GM18951 (cell line): ENCODE measurements around the gene CHAMP1.
"Not testable (repeated sequence)": the region's sequence is repeated elsewhere in the genome, so short reads cannot be mapped to it uniquely, and the experiment has no call there.

Experiments used
- POLR2A ChIP-seq: IDR thresholded peaks from 4 replicates; pipeline ENCODE4 v1.6.1; 2011; ENCODE audit warnings: mild to moderate bottlenecking; ENCODE audit not compliant: insufficient read length, insufficient read depth; ENCODE audit errors: extremely low read depth
- in situ Hi-C: fragments of 300-500 bp; cut with MboI; formaldehyde crosslinking; loops from one replicate; pipeline ENCODE4 v1.12.0; 2022; ENCODE audit warnings: low sequenced_read_pairs, mixed read lengths, inconsistent platforms; ENCODE audit not compliant: unreplicated experiment

The CHAMP1 gene

DNA sequence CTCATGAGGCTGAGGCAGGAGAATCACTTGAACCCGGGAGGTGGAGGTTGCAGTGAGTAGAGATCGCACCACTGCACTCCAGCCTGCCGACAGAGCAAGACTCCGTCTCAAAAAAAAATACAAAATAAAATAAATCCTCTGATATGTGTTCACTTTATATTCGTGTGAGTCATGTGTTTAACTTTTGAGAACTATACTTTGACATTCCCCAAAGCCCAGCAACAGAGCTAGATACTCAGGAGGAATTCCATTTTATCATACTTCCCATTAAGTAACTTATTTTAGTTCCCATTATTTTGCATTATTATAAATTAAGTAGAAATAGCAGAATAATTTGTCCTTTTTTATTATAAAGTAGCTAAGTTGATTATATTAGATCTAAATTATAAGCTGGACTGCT, 3.3 kb upstream of the CHAMP1 start:
- TF ChIP-seq POLR2A, result no peak

GRCh38 chr13:114311387-114311786, 2.9 kb upstream of the CHAMP1 start:
- no peak for TF ChIP-seq POLR2A
- in situ Hi-C loops, result no loop called here

More for the DNA sequence above, 3.3 kb upstream of the CHAMP1 start:
- in situ Hi-C loops, result no loop called here

DNA sequence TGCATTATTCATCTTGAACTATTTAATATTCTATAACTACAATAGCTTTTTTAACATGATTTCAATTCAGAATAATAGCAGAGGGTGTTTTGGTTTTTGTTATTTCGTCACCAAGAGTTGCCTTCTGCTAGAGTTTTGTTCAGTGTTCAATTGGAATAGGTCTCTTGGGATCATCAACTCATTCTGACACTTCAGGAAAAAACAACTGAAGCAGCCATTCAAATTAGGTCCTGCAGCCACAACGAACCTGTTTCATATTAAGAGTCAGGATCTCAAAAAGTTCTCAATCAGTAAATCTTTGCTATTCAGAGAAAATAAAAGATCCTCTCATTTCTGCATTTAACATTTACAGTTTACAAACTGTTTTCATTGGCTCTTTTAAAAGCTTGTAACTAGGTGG, 2.4 kb upstream of the CHAMP1 start:
- in situ Hi-C loops, result no loop called here
- TF ChIP-seq POLR2A, result no peak

DNA sequence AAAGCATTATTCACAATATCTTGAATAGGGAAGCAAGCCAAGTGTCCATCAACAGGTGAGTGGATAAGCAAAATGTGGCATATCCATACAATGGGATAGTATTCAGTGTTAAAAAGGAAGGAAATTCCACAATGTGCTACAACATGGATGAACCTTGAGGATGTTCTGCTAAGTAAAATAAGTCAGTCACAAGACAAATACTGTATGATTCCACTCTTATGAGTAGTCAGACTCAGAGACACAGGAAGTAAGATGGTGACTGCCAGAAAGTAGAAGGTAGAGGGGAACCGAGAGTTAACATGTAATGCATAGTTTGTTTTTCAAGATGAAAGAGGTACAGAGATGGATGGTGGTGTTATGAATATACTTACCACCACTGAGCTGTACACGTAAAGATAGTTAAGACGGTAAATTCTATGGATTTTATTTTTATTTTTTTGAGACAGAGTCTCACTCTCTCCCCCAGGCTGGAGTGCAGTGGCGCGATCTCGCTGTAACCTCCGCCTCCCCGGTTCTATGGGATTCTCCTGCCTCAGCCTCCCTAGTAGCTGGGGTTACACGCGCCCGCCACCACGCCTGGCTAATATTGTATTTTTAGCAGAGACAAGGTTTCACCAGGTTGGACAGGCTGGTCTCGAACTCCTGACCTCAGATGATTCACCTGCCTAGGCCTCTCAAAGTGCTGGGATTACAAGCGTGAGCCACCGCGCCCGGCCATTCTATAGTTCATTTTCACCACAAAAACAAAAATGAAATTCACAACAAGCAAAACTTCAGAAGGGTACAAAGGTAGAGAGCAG, 1.0 kb upstream of the CHAMP1 start:
- in situ Hi-C loops, result no loop called here
- TF ChIP-seq POLR2A, result peak; percentile 16

- in situ Hi-C loops, result no loop called here
Measured at GRCh38 chr13:114315074-114315785, 927 bp downstream of the CHAMP1 start.

DNA sequence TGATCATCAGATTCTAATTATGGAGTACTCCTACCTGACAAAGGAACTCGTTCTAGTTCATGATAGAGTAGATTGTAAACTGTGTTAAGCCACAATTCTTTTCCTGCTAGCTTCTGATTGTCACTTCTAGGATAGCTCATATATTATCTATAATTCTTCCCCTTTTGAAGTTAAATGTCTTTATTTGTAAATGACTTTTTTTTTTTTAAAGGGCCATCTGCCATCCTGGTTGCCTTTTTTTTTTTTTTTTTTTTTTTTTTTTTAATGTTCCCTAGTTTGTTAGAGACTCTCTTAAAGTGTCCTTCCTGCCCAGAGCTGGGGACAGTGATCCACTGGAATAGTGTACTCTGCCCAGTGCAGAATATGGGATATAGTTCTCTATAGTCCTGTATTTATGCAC, 4.3 kb downstream of the CHAMP1 start:
- in situ Hi-C loops, result no loop called here
- TF ChIP-seq POLR2A, result no peak

More at GRCh38 chr13:114315074-114315785, 927 bp downstream of the CHAMP1 start:
- TF ChIP-seq POLR2A, result no peak

GRCh38 chr13:114319441-114319913, 5.2 kb downstream of the CHAMP1 start:
- in situ Hi-C loops, result no loop called here
- no peak for TF ChIP-seq POLR2A

- no peak for TF ChIP-seq POLR2A
- in situ Hi-C loops, result no loop called here
Measured at GRCh38 chr13:114320065-114320464, 5.8 kb downstream of the CHAMP1 start.

DNA sequence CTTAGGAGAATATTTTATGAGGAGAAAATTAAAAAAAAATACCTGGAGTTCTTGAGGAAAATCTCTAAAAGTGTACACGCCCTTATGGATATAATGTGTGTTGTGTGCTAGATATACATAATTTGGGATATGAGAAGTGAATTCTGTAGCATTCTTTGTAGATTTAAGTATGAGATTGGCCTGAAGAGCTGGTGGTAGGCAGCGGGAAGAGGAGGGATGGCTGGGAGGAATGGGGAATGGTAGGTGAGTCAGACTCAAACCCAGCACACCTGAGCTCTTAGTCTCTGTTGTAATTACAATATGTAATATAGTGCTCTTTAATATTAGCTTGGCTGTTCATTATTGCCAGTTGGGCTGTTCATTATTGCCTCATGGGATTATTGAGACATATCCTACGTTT, 7.0 kb downstream of the CHAMP1 start:
- in situ Hi-C loops, result no loop called here

GRCh38 chr13:114323349-114323748, 9.0 kb downstream of the CHAMP1 start:
- in situ Hi-C loops, result no loop called here

More for the DNA sequence above, 7.0 kb downstream of the CHAMP1 start:
- TF ChIP-seq POLR2A, result no peak

DNA sequence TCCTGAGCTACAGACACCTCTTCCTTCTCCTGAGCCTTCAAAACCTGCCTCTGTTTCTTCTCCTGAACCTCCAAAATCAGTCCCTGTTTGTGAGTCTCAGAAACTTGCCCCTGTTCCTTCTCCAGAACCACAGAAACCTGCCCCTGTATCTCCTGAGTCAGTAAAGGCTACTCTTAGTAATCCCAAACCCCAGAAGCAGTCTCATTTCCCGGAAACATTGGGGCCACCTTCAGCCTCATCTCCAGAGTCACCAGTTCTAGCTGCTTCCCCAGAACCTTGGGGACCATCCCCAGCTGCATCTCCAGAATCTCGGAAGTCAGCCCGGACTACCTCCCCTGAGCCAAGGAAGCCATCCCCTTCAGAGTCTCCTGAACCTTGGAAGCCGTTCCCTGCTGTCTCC, 10.0 kb downstream of the CHAMP1 start:
- no peak for TF ChIP-seq POLR2A
- in situ Hi-C loops, result no loop called here

More at GRCh38 chr13:114323349-114323748, 9.0 kb downstream of the CHAMP1 start:
- TF ChIP-seq POLR2A, result no peak

DNA sequence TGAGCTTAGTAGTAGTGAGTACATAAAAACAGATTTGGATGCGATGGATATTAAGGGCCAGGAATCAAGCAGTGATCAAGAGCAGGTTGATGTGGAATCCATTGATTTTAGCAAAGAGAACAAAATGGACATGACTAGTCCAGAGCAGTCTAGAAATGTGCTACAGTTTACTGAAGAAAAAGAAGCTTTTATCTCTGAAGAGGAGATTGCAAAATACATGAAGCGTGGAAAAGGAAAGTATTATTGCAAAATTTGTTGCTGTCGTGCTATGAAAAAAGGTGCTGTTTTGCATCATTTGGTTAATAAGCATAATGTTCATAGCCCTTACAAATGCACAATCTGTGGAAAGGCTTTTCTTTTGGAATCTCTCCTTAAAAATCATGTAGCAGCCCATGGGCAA, 11.4 kb downstream of the CHAMP1 start:
- in situ Hi-C loops, result no loop called here
- TF ChIP-seq POLR2A, result no peak

DNA sequence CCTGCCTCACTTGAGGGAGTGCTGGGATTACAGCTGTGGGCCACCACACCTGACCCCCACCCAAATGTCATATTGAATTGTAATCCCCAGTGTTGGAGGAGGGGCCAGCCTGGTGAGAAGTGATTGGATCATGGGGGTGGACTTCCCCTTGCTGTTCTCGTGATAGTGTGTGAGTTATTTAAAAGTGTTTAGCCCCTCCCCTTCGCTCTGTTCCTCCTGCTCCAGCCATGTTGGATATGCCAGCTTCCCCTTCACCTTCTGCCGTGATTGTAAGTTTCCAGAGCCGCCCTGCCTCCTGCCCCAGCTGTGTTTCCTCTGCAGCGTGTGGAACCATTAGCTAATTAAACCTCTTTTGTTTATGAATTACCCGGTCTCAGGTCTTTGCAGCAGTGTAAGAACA, 13.7 kb downstream of the CHAMP1 start:
- no peak for TF ChIP-seq POLR2A
- in situ Hi-C loops, result no loop called here

- TF ChIP-seq POLR2A, result no peak
Measured at GRCh38 chr13:114328595-114328994, 14.3 kb downstream of the CHAMP1 start.

DNA sequence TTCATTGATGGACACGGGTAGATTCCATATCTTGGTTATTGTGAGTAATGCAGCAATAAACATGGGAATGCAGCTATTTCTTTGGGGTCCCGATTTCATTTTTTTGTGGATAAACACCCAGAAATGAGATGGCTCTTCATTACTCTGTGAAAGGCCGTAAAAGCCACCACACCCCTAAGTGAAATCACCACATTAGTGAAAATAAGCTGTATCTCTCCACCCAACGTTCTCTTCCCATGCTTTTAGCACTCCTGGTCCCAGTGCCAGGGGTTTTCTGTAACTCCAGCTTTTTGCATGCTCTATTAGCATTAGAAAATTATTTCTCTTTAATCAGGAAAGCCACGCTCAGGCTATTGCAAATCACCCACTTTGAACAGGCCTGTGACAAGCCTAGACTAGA, 15.8 kb downstream of the CHAMP1 start:
- in situ Hi-C loops, result no loop called here
- no peak for TF ChIP-seq POLR2A

More at GRCh38 chr13:114328595-114328994, 14.3 kb downstream of the CHAMP1 start:
- in situ Hi-C loops, result no loop called here

GRCh38 chr13:114333881-114334280, 19.6 kb downstream of the CHAMP1 start:
- in situ Hi-C loops, result not testable (repeated sequence)
